ENCODE data around the gene CLMP. TPM values are rescaled to one million over a fixed set of nuclear protein-coding genes. Genes with fewer than 3 reads are reported as not detected.

The CLMP gene
- polyA plus RNA-seq, 1 donor from 2014 or later = not detected

- TF ChIP-seq POLR2AphosphoS5 (IDR thresholded peaks at IDR 0.05) = peak; percentile 51
- TF ChIP-seq TAF1 (IDR thresholded peaks at IDR 0.05; ENCODE audit: low read depth) = no peak
- peaks cover 33% of the 10 kb centered on the region for H3K27me3 ChIP-seq (ENCODE audit: insufficient read depth, low read depth, low read length)
- H3K4me2 ChIP-seq (ENCODE audit: low read length) = no peak overlapping the region
- no peak overlapping the region for H3K4me3 ChIP-seq (ENCODE audit: low read length)
- H4K20me1 ChIP-seq (ENCODE audit: insufficient read depth) = no peaks in the 10 kb centered on the region
- no peaks in the 10 kb centered on the region for H3K79me2 ChIP-seq (replicated peaks; ENCODE audit: insufficient read depth, low read length)
- no peaks in the 10 kb centered on the region for H3K36me3 ChIP-seq (ENCODE audit: insufficient read depth, low read length)
- no peak overlapping the region for H3K27ac ChIP-seq (ENCODE audit: low read length)
- H2AFZ ChIP-seq (ENCODE audit: low read depth, low read length) = no peak overlapping the region
- no peaks in the 10 kb centered on the region for H3F3A ChIP-seq (ENCODE audit: insufficient read depth, low read length, poor library complexity, severe bottlenecking)
- no peaks in the 10 kb centered on the region for H3K9me2 ChIP-seq (ENCODE audit: insufficient read depth, low read length)
- H3K9me3 ChIP-seq (ENCODE audit: low read length) = no peaks in the 10 kb centered on the region
- no peak overlapping the region for H3K9ac ChIP-seq (ENCODE audit: low read length)
These were observed 4.5 kb downstream of the CLMP start for GRCh38 chr11:123190518-123190917.

- no peak overlapping the region for H3K4me2 ChIP-seq (ENCODE audit: low read length)
- no peaks in the 10 kb centered on the region for H3K9me2 ChIP-seq (ENCODE audit: insufficient read depth, low read length)
- H3K27me3 ChIP-seq (ENCODE audit: insufficient read depth, low read depth, low read length) = peaks cover 14% of the 10 kb centered on the region
- no peaks in the 10 kb centered on the region for H3K79me2 ChIP-seq (replicated peaks; ENCODE audit: insufficient read depth, low read length)
- TF ChIP-seq, protein P1, sequence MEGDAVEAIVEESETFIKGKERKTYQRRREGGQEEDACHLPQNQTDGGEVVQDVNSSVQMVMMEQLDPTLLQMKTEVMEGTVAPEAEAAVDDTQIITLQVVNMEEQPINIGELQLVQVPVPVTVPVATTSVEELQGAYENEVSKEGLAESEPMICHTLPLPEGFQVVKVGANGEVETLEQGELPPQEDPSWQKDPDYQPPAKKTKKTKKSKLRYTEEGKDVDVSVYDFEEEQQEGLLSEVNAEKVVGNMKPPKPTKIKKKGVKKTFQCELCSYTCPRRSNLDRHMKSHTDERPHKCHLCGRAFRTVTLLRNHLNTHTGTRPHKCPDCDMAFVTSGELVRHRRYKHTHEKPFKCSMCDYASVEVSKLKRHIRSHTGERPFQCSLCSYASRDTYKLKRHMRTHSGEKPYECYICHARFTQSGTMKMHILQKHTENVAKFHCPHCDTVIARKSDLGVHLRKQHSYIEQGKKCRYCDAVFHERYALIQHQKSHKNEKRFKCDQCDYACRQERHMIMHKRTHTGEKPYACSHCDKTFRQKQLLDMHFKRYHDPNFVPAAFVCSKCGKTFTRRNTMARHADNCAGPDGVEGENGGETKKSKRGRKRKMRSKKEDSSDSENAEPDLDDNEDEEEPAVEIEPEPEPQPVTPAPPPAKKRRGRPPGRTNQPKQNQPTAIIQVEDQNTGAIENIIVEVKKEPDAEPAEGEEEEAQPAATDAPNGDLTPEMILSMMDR (IDR thresholded peaks at IDR 0.05; ENCODE audit: poor library complexity, severe bottlenecking) = no peak
- TF ChIP-seq SMC3 (conservative IDR thresholded peaks at IDR 0.05; ENCODE audit: poor library complexity) = no peak
- TF ChIP-seq REST (IDR thresholded peaks at IDR 0.05; ENCODE audit: borderline replicate concordance) = no peak
- no peak for TF ChIP-seq EP300 (conservative IDR thresholded peaks at IDR 0.05; ENCODE audit: poor library complexity, severe bottlenecking)
- no peak for TF ChIP-seq POLR2AphosphoS5 (IDR thresholded peaks at IDR 0.05)
- TF ChIP-seq MXI1 (conservative IDR thresholded peaks at IDR 0.05; ENCODE audit: poor library complexity, severe bottlenecking) = no peak
- TF ChIP-seq EZH2 (IDR thresholded peaks at IDR 0.05; ENCODE audit: borderline replicate concordance, insufficient read depth, low read length, poor library complexity, severe bottlenecking) = no peak
- no peak for TF ChIP-seq TAF1 (IDR thresholded peaks at IDR 0.05; ENCODE audit: low read depth)
- no peak for TF ChIP-seq RAD21 (conservative IDR thresholded peaks at IDR 0.05)
- no peak overlapping the region for H2AFZ ChIP-seq (ENCODE audit: low read depth, low read length)
- H3K9me3 ChIP-seq (ENCODE audit: low read length) = no peaks in the 10 kb centered on the region
- H3K9ac ChIP-seq (ENCODE audit: low read length) = no peak overlapping the region
- no peak overlapping the region for H3K27ac ChIP-seq (ENCODE audit: low read length)
- H3K36me3 ChIP-seq (ENCODE audit: insufficient read depth, low read length) = no peaks in the 10 kb centered on the region
- no peaks in the 10 kb centered on the region for H3F3A ChIP-seq (ENCODE audit: insufficient read depth, low read length, poor library complexity, severe bottlenecking)
- no peak overlapping the region for H3K4me3 ChIP-seq (ENCODE audit: low read length)
- H4K20me1 ChIP-seq (ENCODE audit: insufficient read depth) = no peaks in the 10 kb centered on the region
These were observed 6.4 kb downstream of the CLMP start for GRCh38 chr11:123188508-123189165.
